Measurements from ENCODE around the gene PLCL2.

Gene PLCL2

DNA sequence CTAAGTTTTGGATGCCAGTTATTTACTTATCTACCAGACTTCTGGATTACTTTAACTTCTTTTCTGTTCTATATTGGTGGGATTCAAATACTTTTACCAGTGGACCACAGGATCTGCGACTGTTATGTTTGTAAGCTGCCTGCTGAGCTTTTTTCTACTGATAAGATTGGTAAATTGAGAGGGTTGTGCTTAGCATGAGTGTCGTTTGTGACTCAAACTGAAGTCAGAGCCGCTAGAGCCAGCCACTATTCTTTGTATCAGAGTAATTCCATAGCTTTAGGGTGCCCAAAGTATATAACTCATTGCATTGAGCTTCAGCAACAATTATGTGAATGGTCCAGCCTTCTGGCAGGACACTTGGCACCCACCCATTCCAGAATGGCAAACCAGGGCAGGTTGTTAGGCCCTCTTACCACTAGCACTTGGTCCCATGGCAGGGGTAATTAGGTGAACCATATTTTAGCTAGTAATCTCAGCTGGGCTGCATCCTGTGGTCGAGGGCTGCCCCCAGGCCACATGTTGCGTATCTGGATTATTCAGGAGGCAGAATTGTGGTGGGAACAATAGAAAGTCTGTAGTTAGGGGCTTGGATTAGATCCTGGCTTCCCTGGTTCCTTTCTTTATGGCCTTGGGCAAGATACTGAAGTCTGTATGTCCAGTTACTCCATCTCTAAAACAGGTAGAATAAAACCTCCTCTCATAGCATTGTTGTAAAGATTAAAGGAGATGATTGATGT, 6.0 kb downstream of the PLCL2 start:
- no peak for DNase-seq (ENCODE audit: low read depth in 3 of 3, low spot score in 1 of 3)

DNA sequence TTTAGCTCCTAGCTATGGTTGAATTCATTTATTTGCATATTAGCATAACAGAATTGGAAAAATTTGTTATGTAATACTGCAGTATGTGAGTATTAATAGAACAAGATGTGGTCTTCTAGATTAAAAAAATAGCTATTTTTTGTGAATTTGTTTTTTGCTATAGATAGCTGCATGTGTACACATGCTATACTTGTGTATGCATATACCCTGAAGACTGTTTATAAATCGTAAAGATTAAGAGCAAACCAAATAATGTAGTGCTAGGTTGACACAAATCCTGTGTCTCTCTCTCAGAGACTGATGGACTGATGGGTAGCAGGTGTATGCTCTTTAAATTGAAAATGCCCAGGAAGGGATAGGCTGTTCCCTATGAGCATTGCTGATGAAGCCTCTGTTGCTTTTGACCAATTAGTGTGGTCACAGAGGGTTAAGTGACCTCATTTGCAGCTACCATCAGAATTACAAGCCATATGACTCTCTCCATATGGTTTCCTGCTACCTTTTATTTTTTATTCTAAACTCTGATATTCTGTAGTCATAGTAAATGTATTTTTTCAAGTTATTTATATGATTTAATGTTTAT, 9.0 kb downstream of the PLCL2 start:
- DNase-seq (ENCODE audit: low read depth in 3 of 3, low spot score in 1 of 3) = no peak

DNA sequence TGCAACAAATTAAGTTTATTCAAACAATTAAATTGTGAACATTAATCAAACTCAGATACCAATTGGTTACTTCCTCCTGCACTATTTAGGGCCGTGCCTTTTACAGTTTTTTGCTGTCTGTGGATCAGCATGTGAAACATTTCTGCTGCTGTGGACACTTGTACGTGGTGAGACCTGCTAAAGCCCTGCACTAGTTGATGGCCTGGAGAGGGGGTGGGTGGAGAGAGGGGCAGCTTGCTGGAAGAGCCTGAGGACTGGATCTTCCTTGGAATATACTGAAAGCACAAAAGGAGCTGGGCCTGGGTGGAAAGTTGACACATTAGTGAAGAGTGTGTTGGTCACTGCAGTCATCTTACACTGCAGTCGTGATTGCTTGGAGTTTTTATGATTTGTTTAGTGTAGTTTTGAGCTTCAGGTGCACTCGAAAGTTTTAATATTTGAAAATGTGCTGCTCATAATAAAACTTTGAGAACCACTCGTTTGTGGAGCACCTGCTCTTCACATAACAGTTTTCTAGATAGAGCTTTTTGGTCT, 11.4 kb downstream of the PLCL2 start:
- DNase-seq (ENCODE audit: low read depth in 3 of 3, low spot score in 1 of 3) = no peak

- DNase-seq (ENCODE audit: low read depth in 3 of 3, low spot score in 1 of 3) = no peak
Observed at GRCh38 chr3:16896820-16897219, 12.1 kb downstream of the PLCL2 start.

DNA sequence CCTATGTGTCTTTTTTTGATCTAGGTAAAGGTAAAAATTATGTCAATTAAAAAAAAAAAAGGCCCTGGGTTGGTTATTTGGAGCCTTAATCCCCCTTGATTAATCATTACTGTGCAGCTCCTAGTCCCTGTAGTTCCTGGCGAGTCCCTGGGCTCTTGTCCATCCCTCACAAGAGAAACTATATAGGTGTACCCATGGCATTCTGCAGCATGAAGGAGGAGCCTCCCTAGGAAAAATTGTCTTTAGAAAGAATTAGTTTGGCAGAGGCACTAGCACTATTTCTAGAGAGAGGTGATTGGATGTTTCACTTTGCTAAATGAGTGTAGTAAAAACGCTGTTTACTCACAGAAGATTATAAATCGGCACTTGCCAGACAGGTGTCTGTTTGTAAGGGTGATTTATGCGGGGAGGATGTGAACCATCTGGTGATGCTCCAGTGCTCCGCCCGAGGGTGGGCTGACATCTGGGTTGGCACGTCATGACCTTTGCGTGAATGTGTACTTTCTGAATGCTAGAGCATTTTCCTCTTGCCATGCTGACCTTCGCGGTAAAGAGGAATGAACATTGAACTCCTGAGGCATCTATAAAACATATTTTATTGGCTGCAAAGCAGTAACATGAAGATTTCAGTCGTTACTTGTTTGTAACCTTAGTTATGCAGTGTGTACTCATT, 12.6 kb downstream of the PLCL2 start:
- DNase-seq (ENCODE audit: low read depth in 3 of 3, low spot score in 1 of 3) = no peak

DNA sequence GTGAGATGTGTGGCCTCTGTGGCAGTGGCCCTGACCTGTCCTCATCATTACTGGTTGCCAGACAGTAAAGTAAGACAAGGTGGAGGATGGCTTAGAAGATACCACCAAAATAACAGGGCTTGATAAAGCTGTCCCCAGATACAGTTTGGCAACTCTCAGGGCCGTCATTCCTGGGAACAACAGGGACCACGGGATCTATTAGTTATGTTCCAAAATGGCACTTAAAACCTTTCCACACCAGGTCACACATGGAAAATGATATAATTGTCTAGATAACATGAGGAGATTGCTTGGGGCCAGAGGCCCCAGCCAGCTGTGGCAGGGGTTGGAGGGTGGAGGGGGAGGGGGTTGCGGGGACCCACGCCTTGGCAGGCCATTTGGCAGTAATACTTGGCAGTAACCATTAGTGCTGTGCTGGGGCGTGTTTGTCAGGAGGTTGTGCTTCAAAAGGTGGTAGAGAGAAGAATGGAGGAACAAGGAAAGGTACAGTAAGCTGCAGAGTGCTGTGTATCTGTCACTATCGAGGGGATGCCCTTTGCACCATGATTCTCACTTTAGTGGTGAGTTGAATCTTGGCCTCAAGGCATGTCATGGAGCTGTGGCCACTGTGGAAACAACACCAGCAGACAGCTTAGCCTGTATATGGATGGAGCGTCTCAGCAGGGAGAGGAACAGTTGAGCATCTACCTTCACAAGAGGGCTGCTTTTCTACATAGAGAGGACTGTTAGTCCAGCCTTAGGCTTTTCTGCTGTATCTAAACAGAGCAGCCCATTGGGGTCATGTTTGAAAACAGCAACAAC, 14.0 kb downstream of the PLCL2 start:
- no peak for DNase-seq (ENCODE audit: low read depth in 3 of 3, low spot score in 1 of 3)

DNA sequence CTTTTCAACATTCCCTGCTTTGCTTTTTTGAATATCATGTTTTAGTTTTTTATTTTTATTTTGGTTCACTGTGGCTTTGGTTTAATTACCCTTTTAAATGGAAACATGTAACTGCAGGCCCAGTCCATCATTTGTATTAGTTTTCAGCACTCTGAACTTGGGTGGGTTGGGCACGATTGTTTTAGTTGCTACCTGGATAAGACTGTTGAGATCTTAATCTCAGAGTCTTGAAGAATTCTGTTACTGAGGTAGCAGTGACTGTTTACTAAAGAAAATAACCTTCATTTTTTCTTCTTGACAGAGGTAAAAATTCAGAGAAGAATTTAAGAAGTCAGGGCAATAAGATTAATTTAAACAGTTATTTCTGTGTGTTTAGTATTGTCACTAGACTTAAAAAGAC, 15.2 kb downstream of the PLCL2 start:
- no peak for DNase-seq (ENCODE audit: low read depth in 3 of 3, low spot score in 1 of 3)

DNA sequence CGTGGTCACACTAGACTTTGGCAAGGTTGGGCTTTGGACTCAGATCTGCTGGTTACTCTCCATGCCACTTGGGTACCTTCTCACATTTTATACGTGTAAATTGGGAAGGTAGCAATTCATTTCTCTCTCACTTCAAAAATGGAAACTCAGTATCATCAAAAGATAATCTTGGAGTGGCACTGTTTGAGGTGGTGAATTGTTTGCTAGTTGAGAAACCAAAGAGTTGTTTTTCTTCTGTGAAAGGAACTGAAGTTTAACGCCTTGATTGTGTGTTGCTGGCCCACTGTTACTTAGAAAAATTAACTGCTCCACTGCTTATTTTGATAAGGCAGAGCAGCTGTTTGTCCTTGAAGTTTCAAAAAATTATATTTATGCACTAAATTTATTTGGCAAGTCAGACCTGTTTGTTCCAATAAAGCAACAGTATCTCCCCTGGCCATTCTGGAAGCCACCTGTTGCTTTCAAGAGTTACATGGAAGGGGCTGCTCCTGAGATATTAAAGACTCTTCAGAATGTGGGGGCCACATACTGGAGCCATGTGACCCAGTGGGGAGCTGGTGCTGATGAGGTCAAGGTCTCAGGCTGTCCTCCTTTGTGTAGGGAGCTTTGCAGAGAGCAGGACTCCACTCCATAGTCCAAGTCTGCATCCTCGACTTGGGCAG, 16.2 kb downstream of the PLCL2 start:
- DNase-seq (ENCODE audit: low read depth in 3 of 3, low spot score in 1 of 3) = no peak

DNA sequence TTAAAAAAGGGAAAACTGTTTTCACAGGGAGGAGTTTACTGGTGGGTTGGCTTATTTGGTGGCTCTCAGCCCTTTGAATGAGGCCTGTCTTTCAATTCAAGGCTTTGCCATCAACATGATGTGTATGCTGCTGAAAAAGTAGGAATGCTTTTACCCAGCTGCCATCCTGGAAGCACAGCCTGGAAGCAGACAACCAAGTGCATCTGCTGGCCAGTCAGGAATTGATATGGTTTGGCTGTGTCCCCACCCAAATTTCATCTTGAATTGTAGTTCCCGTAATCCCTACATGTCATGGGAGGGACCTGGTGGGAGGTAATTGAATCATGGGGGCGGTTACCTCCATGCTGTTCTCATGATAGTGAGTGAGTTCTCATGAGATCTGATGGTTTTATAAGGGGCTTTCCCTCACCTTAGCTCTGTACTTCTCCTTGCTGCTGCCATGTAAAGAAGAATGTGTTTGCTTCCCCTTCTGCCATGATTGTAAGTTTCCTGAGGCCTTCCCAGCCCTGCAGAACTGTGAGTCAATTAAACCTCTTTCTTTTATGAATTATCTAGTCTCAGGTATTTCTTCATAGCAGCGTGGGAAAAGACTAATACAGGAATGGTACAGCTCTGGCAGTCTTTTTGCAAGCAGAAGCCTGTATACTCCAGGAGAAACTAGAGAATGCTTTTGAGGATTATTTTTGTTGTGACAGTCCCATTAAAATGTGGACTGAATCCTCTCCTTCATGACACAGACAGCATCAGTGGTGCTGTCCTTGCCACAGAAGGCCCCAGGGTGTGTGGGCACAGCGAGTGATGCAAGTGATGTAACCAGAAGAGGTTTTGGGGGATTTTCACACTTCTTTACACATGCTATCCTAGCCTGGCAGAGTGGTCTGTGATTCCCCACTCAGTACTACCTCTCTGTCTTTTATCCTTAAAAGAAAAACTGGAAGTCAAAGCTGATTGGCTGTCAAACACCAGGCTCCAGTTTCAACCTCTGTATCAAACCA, 20.0 kb downstream of the PLCL2 start:
- no peak for DNase-seq (ENCODE audit: low read depth in 3 of 3, low spot score in 1 of 3)

- DNase-seq (ENCODE audit: low read depth in 3 of 3, low spot score in 1 of 3) = no peak
Observed at GRCh38 chr3:16905704-16906103, 20.9 kb downstream of the PLCL2 start.

- DNase-seq (ENCODE audit: low read depth in 3 of 3, low spot score in 1 of 3) = no peak
Observed at GRCh38 chr3:16906682-16907081, 21.9 kb downstream of the PLCL2 start.

DNA sequence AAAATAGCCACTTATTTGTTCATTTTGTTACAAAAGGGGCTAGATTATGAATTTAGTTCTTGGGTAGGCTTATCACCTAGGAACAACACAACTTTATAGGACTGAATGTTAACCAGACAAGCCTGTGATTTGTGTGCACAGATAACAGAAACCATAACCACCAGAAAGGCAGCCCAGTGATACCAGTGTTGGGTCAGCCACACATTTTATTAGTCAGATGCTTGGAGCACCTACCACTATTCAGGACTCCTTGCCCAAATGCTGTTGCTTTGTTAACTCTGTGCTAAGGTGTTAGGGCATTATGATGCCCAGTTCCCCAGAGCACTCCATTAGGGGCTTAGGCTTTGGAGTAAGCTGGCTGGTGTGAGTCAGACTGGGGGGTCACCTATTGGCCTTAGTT, 22.5 kb downstream of the PLCL2 start:
- DNase-seq (ENCODE audit: low read depth in 3 of 3, low spot score in 1 of 3) = no peak

GRCh38 chr3:16908016-16908807, 23.5 kb downstream of the PLCL2 start:
- DNase-seq (ENCODE audit: low read depth in 3 of 3, low spot score in 1 of 3) = no peak

- DNase-seq (ENCODE audit: low read depth in 3 of 3, low spot score in 1 of 3) = no peak
Observed at GRCh38 chr3:16908896-16909295, 24.1 kb downstream of the PLCL2 start.

DNA sequence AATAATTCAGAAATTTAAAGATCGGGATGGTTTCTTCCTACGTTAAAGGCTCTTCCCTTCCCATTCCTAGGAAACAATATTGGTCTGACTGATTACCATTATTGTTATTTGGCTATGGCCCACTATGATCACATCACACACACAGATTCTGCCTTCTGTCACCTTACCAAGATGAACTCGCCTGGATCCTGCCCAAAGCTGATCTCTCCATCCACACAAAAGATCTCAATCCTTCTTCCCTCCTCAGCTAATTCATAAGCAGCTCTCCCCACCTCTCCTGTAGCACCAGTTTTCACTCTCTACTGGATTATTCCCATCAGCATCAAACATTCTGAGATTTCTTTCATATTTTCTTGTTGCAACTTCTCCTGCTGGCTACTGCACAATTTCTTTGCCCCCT, 25.0 kb downstream of the PLCL2 start:
- no peak for DNase-seq (ENCODE audit: low read depth in 3 of 3, low spot score in 1 of 3)

DNA sequence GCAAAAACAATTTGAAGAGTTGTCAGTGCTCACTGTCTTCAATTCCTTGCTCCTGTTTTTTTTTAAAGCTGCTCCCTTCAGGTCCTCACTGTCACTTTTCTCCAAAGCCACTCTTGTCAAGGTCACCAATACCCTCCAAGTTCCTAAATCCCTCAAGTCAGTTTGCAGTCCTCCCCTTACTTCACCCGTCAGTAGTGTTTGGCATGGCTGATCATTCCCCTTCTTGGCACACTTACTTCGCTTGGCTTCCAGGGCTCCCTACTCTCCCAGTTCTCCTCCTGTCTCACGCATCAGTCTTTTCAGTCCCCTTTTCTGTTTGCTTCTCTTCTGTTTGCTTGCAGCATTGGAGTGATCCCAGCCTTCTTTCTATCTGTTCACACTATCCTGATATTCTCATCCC, 25.5 kb downstream of the PLCL2 start:
- no peak for DNase-seq (ENCODE audit: low read depth in 3 of 3, low spot score in 1 of 3)

- DNase-seq (ENCODE audit: low read depth in 3 of 3, low spot score in 1 of 3) = no peak
Observed at GRCh38 chr3:16911916-16912315, 27.2 kb downstream of the PLCL2 start.

DNA sequence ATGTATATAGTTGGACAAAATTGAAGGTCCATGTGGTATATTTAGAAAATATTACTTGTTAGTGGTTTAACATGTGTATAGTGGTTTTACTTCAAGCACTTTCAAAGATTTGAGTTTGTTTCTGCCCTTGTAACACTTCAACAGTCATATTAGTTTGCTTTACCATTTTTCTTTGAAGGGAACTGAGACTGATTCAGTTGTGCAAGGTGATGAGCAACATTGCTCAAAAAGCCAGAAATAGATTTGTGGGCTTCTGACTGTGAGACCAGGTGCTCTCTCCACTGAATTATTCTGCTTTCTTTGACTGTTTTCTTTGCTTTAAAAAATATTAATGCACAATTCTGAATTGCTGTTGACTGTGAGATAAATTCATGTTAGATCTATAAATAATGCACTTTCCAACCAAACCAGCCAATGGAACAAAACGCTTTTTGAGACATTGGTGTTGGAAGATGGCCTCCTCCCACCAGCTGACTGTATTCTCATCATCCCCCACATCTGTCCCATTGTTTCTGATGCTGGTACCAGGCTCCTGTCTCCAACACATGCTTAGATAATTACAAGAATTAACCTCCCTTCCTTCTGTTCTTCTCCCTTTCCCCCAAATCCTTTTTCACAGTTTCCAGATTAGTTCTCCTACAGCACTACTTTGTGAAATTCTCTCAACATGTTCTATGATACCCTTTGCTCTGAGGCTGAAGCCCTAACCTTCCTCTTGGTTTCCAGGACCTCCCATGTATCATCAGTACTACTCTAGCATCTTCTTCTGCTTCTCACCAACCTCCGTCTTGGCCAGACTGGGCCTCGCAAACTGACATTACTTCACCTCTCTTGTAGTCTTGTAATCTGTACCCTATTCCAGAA, 27.9 kb downstream of the PLCL2 start:
- no peak for DNase-seq (ENCODE audit: low read depth in 3 of 3, low spot score in 1 of 3)

All from stimulated activated CD4-positive, alpha-beta T cell treated with anti-CD3 and anti-CD28 coated beads, TNF-alpha, amount 100 ng/mL, for 1 hour (primary cell).